ENCODE results near the gene EXD3.
"Not testable (repeated sequence)": the region's sequence is repeated elsewhere in the genome, so short reads cannot be mapped to it uniquely, and the experiment has no call there.

EXD3 gene

GRCh38 chr9:137458194-137459151, 35.5 kb upstream of the EXD3 start:
- no peak for DNase-seq (ENCODE audit: low read depth)

GRCh38 chr9:137457406-137458193, 34.6 kb upstream of the EXD3 start:
- DNase-seq (ENCODE audit: low read depth): no peak

GRCh38 chr9:137456864-137457405, 34.0 kb upstream of the EXD3 start:
- DNase-seq (ENCODE audit: low read depth): no peak

GRCh38 chr9:137456061-137456863, 33.3 kb upstream of the EXD3 start:
- no peak for DNase-seq (ENCODE audit: low read depth)

- no peak for DNase-seq (ENCODE audit: low read depth)
Observed at GRCh38 chr9:137455359-137455991, 32.5 kb upstream of the EXD3 start.

- no peak for DNase-seq (ENCODE audit: low read depth)
Observed at GRCh38 chr9:137454597-137455358, 31.8 kb upstream of the EXD3 start.

GRCh38 chr9:137454145-137454596, 31.2 kb upstream of the EXD3 start:
- no peak for DNase-seq (ENCODE audit: low read depth)

GRCh38 chr9:137453643-137454081, 30.7 kb upstream of the EXD3 start:
- no peak for DNase-seq (ENCODE audit: low read depth)

- no peak for DNase-seq (ENCODE audit: low read depth)
Observed at GRCh38 chr9:137452761-137453642, 30.0 kb upstream of the EXD3 start.

GRCh38 chr9:137452006-137452760, 29.2 kb upstream of the EXD3 start:
- no peak for DNase-seq (ENCODE audit: low read depth)

- not testable (repeated sequence) for DNase-seq (ENCODE audit: low read depth)
Observed at GRCh38 chr9:137451264-137452005, 28.5 kb upstream of the EXD3 start.

GRCh38 chr9:137450539-137451222, 27.7 kb upstream of the EXD3 start:
- not testable (repeated sequence) for DNase-seq (ENCODE audit: low read depth)

- no peak for DNase-seq (ENCODE audit: low read depth)
Observed at GRCh38 chr9:137449931-137450538, 27.1 kb upstream of the EXD3 start.

GRCh38 chr9:137449081-137449844, 26.3 kb upstream of the EXD3 start:
- DNase-seq (ENCODE audit: low read depth): no peak

- DNase-seq (ENCODE audit: low read depth): no peak
Observed at GRCh38 chr9:137448602-137448962, 25.6 kb upstream of the EXD3 start.
